HepG2 (cell line): ENCODE measurements around the gene MCM3AP. TPM values are rescaled to one million over a fixed set of nuclear protein-coding genes. Genes with fewer than 3 reads are reported as not detected.

ENCODE experiments used
- ATAC-seq: fragments of 200-7000 bp; cut with Tn5 transposase; 3 replicates; pipeline ENCODE4 v1.9.1; 2020; ENCODE audit warnings: mild to moderate bottlenecking, moderate library complexity
- BruUV-seq: library from RNA; stranded (reverse); fragments of 400-500 nt; replicated peaks from 2 replicates; lab custom pipeline; 2021; lab: Mats Ljungman, UMichigan
- CTCF ChIA-PET: fragments of 300-600 bp; formaldehyde crosslinking; extraction: SDS; loops from one replicate; lab custom pipeline; 2021; ENCODE audit warnings: low total read pairs, inconsistent platforms, low intra/inter-chr PET ratio; lab: Yijun Ruan, JAX
- POLR2A ChIA-PET: fragments of 350-600 bp; sonication (Branson Sonifier 250); formaldehyde crosslinking; loops from one replicate; lab custom pipeline; 2020; ENCODE audit warnings: antibody characterized with exemption, inconsistent platforms; lab: Yijun Ruan, JAX
- DNase-seq: peaks from one replicate; pipeline ENCODE4 v3.0.0-alpha.2; 2015; ENCODE audit warnings: low spot score
- FAIRE-seq: peaks from 3 replicates; lab custom pipeline; 2011; peaks lifted over from hg19 to GRCh38; lab: Jason Lieb, UNC
- H2AFZ ChIP-seq: one replicate; pipeline ENCODE4 v1.6.1; 2011; ENCODE audit warnings: low read length, inconsistent platforms
- H3K27ac ChIP-seq: fragments of 300-600 bp; 3 replicates; pipeline ENCODE4 v1.8.0; 2011; ENCODE audit warnings: mixed run types, mild to moderate bottlenecking, mixed read lengths, low read length, inconsistent platforms; ENCODE audit not compliant: insufficient read depth; ENCODE audit errors: extremely low read length
- H3K27me3 ChIP-seq, 2 experiments: fragments of 200-600 bp in 1 of 2; 2 replicates in 1 of 2; 3 replicates in 1 of 2; pipeline versions ENCODE4 v1.6.0 to v1.8.0; 2011; ENCODE audit warnings: low read length in 2 of 2, mild to moderate bottlenecking in 2 of 2, moderate library complexity in 2 of 2, inconsistent platforms in 1 of 2; ENCODE audit not compliant: insufficient read depth in 2 of 2, control insufficient read depth in 1 of 2
- H3K36me3 ChIP-seq, 2 experiments: fragments of 200-600 bp in 1 of 2; replicated peaks in 1 of 2; 2 replicates in 1 of 2; 3 replicates in 1 of 2; pipeline versions ENCODE4 v1.5.1 to v1.8.0; 2011; ENCODE audit warnings: low read length in 2 of 2, inconsistent platforms in 1 of 2; ENCODE audit not compliant: insufficient read depth in 2 of 2, control insufficient read depth in 1 of 2
- H3K4me1 ChIP-seq: 2 replicates; pipeline ENCODE4 v1.5.1; 2012; ENCODE audit warnings: low read length, inconsistent platforms; ENCODE audit not compliant: insufficient read depth
- H3K4me2 ChIP-seq: 2 replicates; pipeline ENCODE4 v1.6.0; 2011; ENCODE audit warnings: low read depth, low read length, inconsistent platforms
- H3K4me3 ChIP-seq, 3 experiments: fragments of 200-600 bp in 1 of 3; sonication (generic), shearing (Covaris generic) in 1 of 3; replicated peaks in 1 of 3; 2 replicates each; pipeline ENCODE4 v1.5.1; 2011 to 2016; ENCODE audit warnings: low read length in 3 of 3, inconsistent platforms in 2 of 3, low read depth in 2 of 3, mild to moderate bottlenecking in 2 of 3, control low read depth in 1 of 3, mixed read lengths in 1 of 3; ENCODE audit not compliant: insufficient read depth in 1 of 3
- H3K79me2 ChIP-seq: one replicate; pipeline ENCODE4 v1.6.1; 2011; ENCODE audit warnings: low read length, inconsistent platforms; ENCODE audit not compliant: insufficient read depth
- H3K9ac ChIP-seq: 2 replicates; pipeline ENCODE4 v1.6.0; 2011; ENCODE audit warnings: mild to moderate bottlenecking, low read depth, low read length, inconsistent platforms; ENCODE audit not compliant: insufficient read depth
- H3K9me3 ChIP-seq: 2 replicates; pipeline ENCODE4 v1.5.1; 2012; ENCODE audit warnings: mild to moderate bottlenecking, low read length
- H4K20me1 ChIP-seq: 2 replicates; pipeline ENCODE4 v1.6.0; 2011; ENCODE audit warnings: inconsistent platforms, mild to moderate bottlenecking, low read length, moderate library complexity; ENCODE audit not compliant: insufficient read depth
- ASH2L ChIP-seq: fragments of 300-600, 200-600 bp; sonication (generic); IDR thresholded peaks from 2 replicates; pipeline ENCODE4 v1.7.0; 2017; ENCODE audit warnings: low read depth, mild to moderate bottlenecking, moderate library complexity, mixed read lengths, low read length; ENCODE audit not compliant: insufficient read length
- CHCHD3 ChIP-seq: sonication (generic); formaldehyde crosslinking; IDR thresholded peaks from 2 replicates; pipeline ENCODE4 v1.8.0; 2022; ENCODE audit warnings: mild to moderate bottlenecking, missing genetic modification reagents, moderate library complexity
- KMT2A ChIP-seq: sonication (generic); formaldehyde crosslinking; IDR thresholded peaks from 2 replicates; pipeline ENCODE4 v1.4.0; 2020; ENCODE audit warnings: missing genetic modification reagents
- MEF2D ChIP-seq: sonication (generic); formaldehyde crosslinking; IDR thresholded peaks from 2 replicates; pipeline ENCODE4 v1.5.1; 2020; ENCODE audit warnings: mild to moderate bottlenecking, missing genetic modification reagents
- ZNF484 ChIP-seq: sonication (generic); formaldehyde crosslinking; IDR thresholded peaks from 2 replicates; pipeline ENCODE4 v1.5.1; 2020; ENCODE audit warnings: mild to moderate bottlenecking, low read depth, missing genetic modification reagents, borderline replicate concordance
- ZNF7 ChIP-seq: IDR thresholded peaks from 2 replicates; pipeline ENCODE4 v1.6.1; 2016; ENCODE audit warnings: missing biosample characterization, missing genetic modification reagents
- ZNF713 ChIP-seq: sonication (generic); formaldehyde crosslinking; IDR thresholded peaks from 2 replicates; pipeline ENCODE4 v1.4.0; 2020; ENCODE audit warnings: mild to moderate bottlenecking, missing genetic modification reagents
- ZNF782 ChIP-seq: sonication (generic); formaldehyde crosslinking; IDR thresholded peaks from 2 replicates; pipeline ENCODE4 v1.4.0; 2020; ENCODE audit warnings: missing genetic modification reagents, mild to moderate bottlenecking, borderline replicate concordance
- WGBS: methylation state at CpG from one replicate; pipeline ENCODE4 v1.1.6; 2017; ENCODE audit warnings: low lambda C conversion rate; 5-methylcytosine and 5-hydroxymethylcytosine counted together
- in situ Hi-C: cut with HindIII; loops from 2 replicates; pipeline ENCODE4 v1.10.0; 2017; ENCODE audit warnings: low pct_unique_long_range_greater_than_20kb; ENCODE audit not compliant: extremely low pct_ligation_motif_present
- intact Hi-C: fragments of 100-400 bp; cut with micrococcal nuclease; formaldehyde crosslinking; loops from one replicate; pipeline ENCODE4 v1.10.0; 2022; ENCODE audit not compliant: unreplicated experiment
- polyA plus RNA-seq, 8 experiments: library from polyadenylated mRNA; depleted of rRNA in 3 of 8; stranded (reverse) in 7 of 8; unstranded in 1 of 8; fragments of >200 nt; fragmentation: Illumina TruSeq in 4 of 8; extraction: Trizol in 4 of 8; gene quantifications; 2 replicates each; pipeline versions ENCODE4 v1.2.1 to v1.2.3, GENCODE V29; 2011 to 2016; ENCODE audit warnings: low read depth in 4 of 8, missing spikeins in 1 of 8, mixed read lengths in 1 of 8; ENCODE audit not compliant: insufficient read depth in 1 of 8
- total RNA-seq, 5 experiments: library from RNA; depleted of rRNA; stranded (reverse); fragments of >200 nt; fragmentation: Illumina TruSeq; extraction: Trizol; gene quantifications; 2 replicates each; pipeline ENCODE4 v1.2.3, GENCODE V29; 2016; ENCODE audit warnings: low read depth in 1 of 5
- TF ChIP-seq, protein P1 (sequence below): sonication (generic); formaldehyde crosslinking; conservative IDR thresholded peaks from 2 replicates; pipeline ENCODE4 v1.4.0; 2020; ENCODE audit warnings: mild to moderate bottlenecking, missing genetic modification reagents, moderate library complexity
- TF ChIP-seq, protein P2 (sequence below): sonication (generic); formaldehyde crosslinking; IDR thresholded peaks from 2 replicates; pipeline ENCODE4 v1.5.0; 2020; ENCODE audit warnings: mild to moderate bottlenecking, missing genetic modification reagents, borderline replicate concordance
- TF ChIP-seq, protein P3 (sequence below): sonication (generic); formaldehyde crosslinking; IDR thresholded peaks from 2 replicates; pipeline ENCODE4 v1.4.0; 2020; ENCODE audit warnings: mild to moderate bottlenecking, low read depth, missing genetic modification reagents

Gene MCM3AP
- total and polyA plus RNA-seq, 2 of the 13 experiments (the other 11 are each of a cell fraction or from before 2014, with no cell fraction given): 27.0 to 54.7 TPM

DNA sequence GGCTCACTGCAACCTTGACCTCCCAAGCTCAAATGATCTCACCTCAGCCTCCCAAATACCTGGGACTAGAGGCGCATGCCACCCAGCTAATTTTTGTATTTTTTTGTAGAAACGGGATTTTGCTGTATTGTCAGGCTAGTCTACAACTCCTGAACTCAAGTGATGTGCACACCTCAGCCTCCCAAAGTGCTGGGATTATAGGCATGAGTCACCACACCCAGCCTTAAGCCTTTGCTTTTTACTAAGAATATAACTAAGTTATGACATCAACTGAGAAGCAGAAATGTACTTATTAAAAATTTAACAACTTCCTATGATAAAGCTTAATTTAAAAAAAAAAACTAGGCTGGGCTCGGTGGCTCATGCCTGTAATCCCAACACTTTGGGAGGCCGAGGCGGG, 47.9 kb downstream of the MCM3AP start:
- no peaks in the 10 kb centered on the region for H3K27me3 ChIP-seq
- no peak overlapping the region for H3K9ac ChIP-seq
- DNase-seq (no peak), FAIRE-seq (no peak), ATAC-seq (no peak)
- H3K79me2 ChIP-seq: no peaks in the 10 kb centered on the region
- intact Hi-C loops (no loop called here), in situ Hi-C loops (no loop called here)
- no CpG with 5 or more reads among the region's 5 CpGs for WGBS
- H3K9me3 ChIP-seq: no peaks in the 10 kb centered on the region
- no peaks in the 10 kb centered on the region for H4K20me1 ChIP-seq
- H3K36me3 ChIP-seq: peaks cover 24 to 74% of the 10 kb centered on the region in 2 experiments
- H2AFZ ChIP-seq: no peak overlapping the region
- H3K27ac ChIP-seq: no peak overlapping the region
- H3K4me2 ChIP-seq: no peak overlapping the region
- no peak overlapping the region for H3K4me3 ChIP-seq
- CTCF ChIA-PET: no interaction called here
- H3K4me1 ChIP-seq: no peaks in the 10 kb centered on the region
- POLR2A ChIA-PET: no interaction called here
- no TSS peak for BruUV-seq
- TF ChIP-seq ASH2L: no peak
- TF ChIP-seq ZNF7 (CRISPR knock-in tag): no peak
- TF ChIP-seq, protein P1, sequence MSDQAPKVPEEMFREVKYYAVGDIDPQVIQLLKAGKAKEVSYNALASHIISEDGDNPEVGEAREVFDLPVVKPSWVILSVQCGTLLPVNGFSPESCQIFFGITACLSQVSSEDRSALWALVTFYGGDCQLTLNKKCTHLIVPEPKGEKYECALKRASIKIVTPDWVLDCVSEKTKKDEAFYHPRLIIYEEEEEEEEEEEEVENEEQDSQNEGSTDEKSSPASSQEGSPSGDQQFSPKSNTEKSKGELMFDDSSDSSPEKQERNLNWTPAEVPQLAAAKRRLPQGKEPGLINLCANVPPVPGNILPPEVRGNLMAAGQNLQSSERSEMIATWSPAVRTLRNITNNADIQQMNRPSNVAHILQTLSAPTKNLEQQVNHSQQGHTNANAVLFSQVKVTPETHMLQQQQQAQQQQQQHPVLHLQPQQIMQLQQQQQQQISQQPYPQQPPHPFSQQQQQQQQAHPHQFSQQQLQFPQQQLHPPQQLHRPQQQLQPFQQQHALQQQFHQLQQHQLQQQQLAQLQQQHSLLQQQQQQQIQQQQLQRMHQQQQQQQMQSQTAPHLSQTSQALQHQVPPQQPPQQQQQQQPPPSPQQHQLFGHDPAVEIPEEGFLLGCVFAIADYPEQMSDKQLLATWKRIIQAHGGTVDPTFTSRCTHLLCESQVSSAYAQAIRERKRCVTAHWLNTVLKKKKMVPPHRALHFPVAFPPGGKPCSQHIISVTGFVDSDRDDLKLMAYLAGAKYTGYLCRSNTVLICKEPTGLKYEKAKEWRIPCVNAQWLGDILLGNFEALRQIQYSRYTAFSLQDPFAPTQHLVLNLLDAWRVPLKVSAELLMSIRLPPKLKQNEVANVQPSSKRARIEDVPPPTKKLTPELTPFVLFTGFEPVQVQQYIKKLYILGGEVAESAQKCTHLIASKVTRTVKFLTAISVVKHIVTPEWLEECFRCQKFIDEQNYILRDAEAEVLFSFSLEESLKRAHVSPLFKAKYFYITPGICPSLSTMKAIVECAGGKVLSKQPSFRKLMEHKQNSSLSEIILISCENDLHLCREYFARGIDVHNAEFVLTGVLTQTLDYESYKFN (CRISPR knock-in tag): no peak
- TF ChIP-seq ZNF713 (CRISPR knock-in tag): no peak
- TF ChIP-seq CHCHD3 (CRISPR knock-in tag): no peak
- TF ChIP-seq ZNF484 (CRISPR knock-in tag): no peak
- no peak for TF ChIP-seq ZNF782 (CRISPR knock-in tag)
- TF ChIP-seq, protein P2, sequence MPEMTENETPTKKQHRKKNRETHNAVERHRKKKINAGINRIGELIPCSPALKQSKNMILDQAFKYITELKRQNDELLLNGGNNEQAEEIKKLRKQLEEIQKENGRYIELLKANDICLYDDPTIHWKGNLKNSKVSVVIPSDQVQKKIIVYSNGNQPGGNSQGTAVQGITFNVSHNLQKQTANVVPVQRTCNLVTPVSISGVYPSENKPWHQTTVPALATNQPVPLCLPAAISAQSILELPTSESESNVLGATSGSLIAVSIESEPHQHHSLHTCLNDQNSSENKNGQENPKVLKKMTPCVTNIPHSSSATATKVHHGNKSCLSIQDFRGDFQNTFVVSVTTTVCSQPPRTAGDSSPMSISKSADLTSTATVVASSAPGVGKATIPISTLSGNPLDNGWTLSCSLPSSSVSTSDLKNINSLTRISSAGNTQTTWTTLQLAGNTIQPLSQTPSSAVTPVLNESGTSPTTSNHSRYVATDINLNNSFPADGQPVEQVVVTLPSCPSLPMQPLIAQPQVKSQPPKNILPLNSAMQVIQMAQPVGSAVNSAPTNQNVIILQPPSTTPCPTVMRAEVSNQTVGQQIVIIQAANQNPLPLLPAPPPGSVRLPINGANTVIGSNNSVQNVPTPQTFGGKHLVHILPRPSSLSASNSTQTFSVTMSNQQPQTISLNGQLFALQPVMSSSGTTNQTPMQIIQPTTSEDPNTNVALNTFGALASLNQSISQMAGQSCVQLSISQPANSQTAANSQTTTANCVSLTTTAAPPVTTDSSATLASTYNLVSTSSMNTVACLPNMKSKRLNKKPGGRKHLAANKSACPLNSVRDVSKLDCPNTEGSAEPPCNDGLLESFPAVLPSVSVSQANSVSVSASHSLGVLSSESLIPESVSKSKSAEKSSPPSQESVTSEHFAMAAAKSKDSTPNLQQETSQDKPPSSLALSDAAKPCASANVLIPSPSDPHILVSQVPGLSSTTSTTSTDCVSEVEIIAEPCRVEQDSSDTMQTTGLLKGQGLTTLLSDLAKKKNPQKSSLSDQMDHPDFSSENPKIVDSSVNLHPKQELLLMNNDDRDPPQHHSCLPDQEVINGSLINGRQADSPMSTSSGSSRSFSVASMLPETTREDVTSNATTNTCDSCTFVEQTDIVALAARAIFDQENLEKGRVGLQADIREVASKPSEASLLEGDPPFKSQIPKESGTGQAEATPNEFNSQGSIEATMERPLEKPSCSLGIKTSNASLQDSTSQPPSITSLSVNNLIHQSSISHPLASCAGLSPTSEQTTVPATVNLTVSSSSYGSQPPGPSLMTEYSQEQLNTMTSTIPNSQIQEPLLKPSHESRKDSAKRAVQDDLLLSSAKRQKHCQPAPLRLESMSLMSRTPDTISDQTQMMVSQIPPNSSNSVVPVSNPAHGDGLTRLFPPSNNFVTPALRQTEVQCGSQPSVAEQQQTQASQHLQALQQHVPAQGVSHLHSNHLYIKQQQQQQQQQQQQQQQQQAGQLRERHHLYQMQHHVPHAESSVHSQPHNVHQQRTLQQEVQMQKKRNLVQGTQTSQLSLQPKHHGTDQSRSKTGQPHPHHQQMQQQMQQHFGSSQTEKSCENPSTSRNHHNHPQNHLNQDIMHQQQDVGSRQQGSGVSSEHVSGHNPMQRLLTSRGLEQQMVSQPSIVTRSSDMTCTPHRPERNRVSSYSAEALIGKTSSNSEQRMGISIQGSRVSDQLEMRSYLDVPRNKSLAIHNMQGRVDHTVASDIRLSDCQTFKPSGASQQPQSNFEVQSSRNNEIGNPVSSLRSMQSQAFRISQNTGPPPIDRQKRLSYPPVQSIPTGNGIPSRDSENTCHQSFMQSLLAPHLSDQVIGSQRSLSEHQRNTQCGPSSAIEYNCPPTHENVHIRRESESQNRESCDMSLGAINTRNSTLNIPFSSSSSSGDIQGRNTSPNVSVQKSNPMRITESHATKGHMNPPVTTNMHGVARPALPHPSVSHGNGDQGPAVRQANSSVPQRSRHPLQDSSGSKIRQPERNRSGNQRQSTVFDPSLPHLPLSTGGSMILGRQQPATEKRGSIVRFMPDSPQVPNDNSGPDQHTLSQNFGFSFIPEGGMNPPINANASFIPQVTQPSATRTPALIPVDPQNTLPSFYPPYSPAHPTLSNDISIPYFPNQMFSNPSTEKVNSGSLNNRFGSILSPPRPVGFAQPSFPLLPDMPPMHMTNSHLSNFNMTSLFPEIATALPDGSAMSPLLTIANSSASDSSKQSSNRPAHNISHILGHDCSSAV (CRISPR knock-in tag): no peak
- TF ChIP-seq MEF2D (CRISPR knock-in tag): no peak
- TF ChIP-seq, protein P3, sequence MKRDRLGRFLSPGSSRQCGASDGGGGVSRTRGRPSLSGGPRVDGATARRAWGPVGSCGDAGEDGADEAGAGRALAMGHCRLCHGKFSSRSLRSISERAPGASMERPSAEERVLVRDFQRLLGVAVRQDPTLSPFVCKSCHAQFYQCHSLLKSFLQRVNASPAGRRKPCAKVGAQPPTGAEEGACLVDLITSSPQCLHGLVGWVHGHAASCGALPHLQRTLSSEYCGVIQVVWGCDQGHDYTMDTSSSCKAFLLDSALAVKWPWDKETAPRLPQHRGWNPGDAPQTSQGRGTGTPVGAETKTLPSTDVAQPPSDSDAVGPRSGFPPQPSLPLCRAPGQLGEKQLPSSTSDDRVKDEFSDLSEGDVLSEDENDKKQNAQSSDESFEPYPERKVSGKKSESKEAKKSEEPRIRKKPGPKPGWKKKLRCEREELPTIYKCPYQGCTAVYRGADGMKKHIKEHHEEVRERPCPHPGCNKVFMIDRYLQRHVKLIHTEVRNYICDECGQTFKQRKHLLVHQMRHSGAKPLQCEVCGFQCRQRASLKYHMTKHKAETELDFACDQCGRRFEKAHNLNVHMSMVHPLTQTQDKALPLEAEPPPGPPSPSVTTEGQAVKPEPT (CRISPR knock-in tag): no peak
- no peak for TF ChIP-seq KMT2A (CRISPR knock-in tag)
